K562 (cell line): ENCODE data around the gene MTHFS. TPM values are rescaled to one million over a fixed set of nuclear protein-coding genes. Genes with fewer than 3 reads are reported as not detected.

Experiments
- ARHGAP35 ChIP-seq: fragments of 450-650 bp; IDR thresholded peaks from 2 replicates; pipeline ENCODE4 v1.6.1; 2018; ENCODE audit not compliant: partially characterized antibody
- CBX1 ChIP-seq: sonication (generic); IDR thresholded peaks from 2 replicates; pipeline ENCODE4 v1.6.1; 2016; ENCODE audit warnings: antibody characterized with exemption, low read depth, mild to moderate bottlenecking
- CCAR2 ChIP-seq: fragments of 200-400 bp; formaldehyde crosslinking; IDR thresholded peaks from 2 replicates; pipeline ENCODE4 v1.6.1; 2017; ENCODE audit warnings: mild to moderate bottlenecking, low read depth, low read length
- CCNT2 ChIP-seq: IDR thresholded peaks from 2 replicates; pipeline ENCODE4 v1.6.1; 2011; ENCODE audit warnings: borderline replicate concordance, low read depth, mild to moderate bottlenecking, moderate library complexity, mixed read lengths, low read length; ENCODE audit not compliant: insufficient read length; ENCODE audit errors: extremely low read depth
- EZH2 ChIP-seq: IDR thresholded peaks from 2 replicates; pipeline ENCODE4 v1.6.1; 2012; ENCODE audit warnings: low read depth, mild to moderate bottlenecking, inconsistent platforms, low read length, borderline replicate concordance
- GATAD2B ChIP-seq: fragments of 450-650 bp; IDR thresholded peaks from 2 replicates; pipeline ENCODE4 v1.6.1; 2017; ENCODE audit warnings: mild to moderate bottlenecking, borderline replicate concordance
- POLR2AphosphoS5 ChIP-seq: IDR thresholded peaks from 2 replicates; pipeline ENCODE4 v1.6.1; 2011; ENCODE audit warnings: mild to moderate bottlenecking, low read depth, low read length, moderate library complexity; ENCODE audit not compliant: control insufficient read depth, insufficient read depth
- PRMT5 ChIP-seq: sonication (generic); formaldehyde crosslinking; IDR thresholded peaks from 2 replicates; pipeline ENCODE4 v1.5.0; 2020; ENCODE audit warnings: missing genetic modification reagents
- SMAD1 ChIP-seq: fragments of 150-350 bp; IDR thresholded peaks from 2 replicates; pipeline ENCODE4 v1.6.1; 2014; ENCODE audit warnings: low read length, low read depth; ENCODE audit not compliant: partially characterized antibody
- STAG1 ChIP-seq: sonication (generic); formaldehyde crosslinking; IDR thresholded peaks from 2 replicates; pipeline ENCODE4 v1.5.0; 2020; ENCODE audit warnings: missing genetic modification reagents, borderline replicate concordance
- TAF15 ChIP-seq: fragments of 200-400 bp; formaldehyde crosslinking; IDR thresholded peaks from 2 replicates; pipeline ENCODE4 v1.6.1; 2017; ENCODE audit warnings: mild to moderate bottlenecking, low read depth, low read length, moderate library complexity
- TAF7 ChIP-seq: fragments of 450-650 bp; IDR thresholded peaks from 2 replicates; pipeline ENCODE4 v1.6.1; 2016; ENCODE audit warnings: missing genetic modification characterization, missing compliant biosample characterization
- UBTF ChIP-seq, 2 experiments: IDR thresholded peaks; 2 replicates each; pipeline ENCODE4 v1.6.1; 2012; ENCODE audit warnings: improper control_type of control experiment in 2 of 2, low read depth in 2 of 2, low read length in 2 of 2, borderline replicate concordance in 1 of 2
- ZKSCAN1 ChIP-seq: fragments of 150-350 bp; IDR thresholded peaks from 2 replicates; pipeline ENCODE4 v1.6.1; 2016; ENCODE audit warnings: low read depth, low read length
- ZNF239 ChIP-seq: fragments of 250-450 bp; sonication (Bioruptor Pico); IDR thresholded peaks from 2 replicates; pipeline ENCODE4 v1.4.0; 2020; ENCODE audit warnings: mild to moderate bottlenecking
- ZNF707 ChIP-seq: fragments of 250-450 bp; sonication (Bioruptor Pico); conservative IDR thresholded peaks from 2 replicates; pipeline ENCODE4 v1.8.0; 2022; ENCODE audit warnings: inconsistent platforms, mild to moderate bottlenecking, moderate library complexity
- ZSCAN29 ChIP-seq: fragments of 450-650 bp; IDR thresholded peaks from 2 replicates; pipeline ENCODE4 v1.6.1; 2017
- polyA plus RNA-seq, 8 experiments: library from polyadenylated mRNA; depleted of rRNA in 4 of 8; stranded (reverse) in 5 of 8; unstranded in 3 of 8; fragments of >200 nt; fragmentation: Nextera tagmentation in 2 of 8; fragmentation: Illumina TruSeq in 1 of 8; extraction: Ambion mirVana in 2 of 8; extraction: Trizol in 1 of 8; gene quantifications; 2 replicates each; pipeline versions ENCODE4 v1.2.1 to v1.2.3, GENCODE V29; 2011 to 2014; ENCODE audit warnings: inconsistent platforms in 1 of 8, missing spikeins in 1 of 8
- total RNA-seq, 7 experiments: library from RNA; depleted of rRNA in 6 of 7; stranded (reverse); fragments of >200 nt in 6 of 7; fragmentation: Illumina TruSeq in 2 of 7; extraction: Trizol in 2 of 7; gene quantifications; 2 replicates each; pipeline versions ENCODE4 v1.2.1 to v1.2.3, GENCODE V29; 2011 to 2021; ENCODE audit warnings: low replicate concordance in 1 of 7
- TF ChIP-seq, protein P1 (sequence below): fragments of 150-350 bp; conservative IDR thresholded peaks from 2 replicates; pipeline ENCODE4 v1.6.1; 2014; ENCODE audit warnings: low read length
- TF ChIP-seq, protein P2 (sequence below): sonication (generic); formaldehyde crosslinking; IDR thresholded peaks from 2 replicates; pipeline ENCODE4 v1.8.0; 2023; ENCODE audit warnings: mild to moderate bottlenecking, missing genetic modification reagents

MTHFS gene
- total and polyA plus RNA-seq, 9 of the 15 experiments (the other 6 are each of a cell fraction or from before 2014, with no cell fraction given) = 17.8 to 79.3 (median 41.7) TPM

GRCh38 chr15:79896634-79897379, at the start of gene MTHFS (continued):
- peak; percentile 95 for TF ChIP-seq CBX1
- no peak for TF ChIP-seq SMAD1
- no peak for TF ChIP-seq EZH2
- peak; percentile 45; the same call in 1 of the 2 replicates for TF ChIP-seq TAF7 (tag)
- TF ChIP-seq TAF15 = no peak
- TF ChIP-seq ZNF707 = no peak
- TF ChIP-seq, protein P1, sequence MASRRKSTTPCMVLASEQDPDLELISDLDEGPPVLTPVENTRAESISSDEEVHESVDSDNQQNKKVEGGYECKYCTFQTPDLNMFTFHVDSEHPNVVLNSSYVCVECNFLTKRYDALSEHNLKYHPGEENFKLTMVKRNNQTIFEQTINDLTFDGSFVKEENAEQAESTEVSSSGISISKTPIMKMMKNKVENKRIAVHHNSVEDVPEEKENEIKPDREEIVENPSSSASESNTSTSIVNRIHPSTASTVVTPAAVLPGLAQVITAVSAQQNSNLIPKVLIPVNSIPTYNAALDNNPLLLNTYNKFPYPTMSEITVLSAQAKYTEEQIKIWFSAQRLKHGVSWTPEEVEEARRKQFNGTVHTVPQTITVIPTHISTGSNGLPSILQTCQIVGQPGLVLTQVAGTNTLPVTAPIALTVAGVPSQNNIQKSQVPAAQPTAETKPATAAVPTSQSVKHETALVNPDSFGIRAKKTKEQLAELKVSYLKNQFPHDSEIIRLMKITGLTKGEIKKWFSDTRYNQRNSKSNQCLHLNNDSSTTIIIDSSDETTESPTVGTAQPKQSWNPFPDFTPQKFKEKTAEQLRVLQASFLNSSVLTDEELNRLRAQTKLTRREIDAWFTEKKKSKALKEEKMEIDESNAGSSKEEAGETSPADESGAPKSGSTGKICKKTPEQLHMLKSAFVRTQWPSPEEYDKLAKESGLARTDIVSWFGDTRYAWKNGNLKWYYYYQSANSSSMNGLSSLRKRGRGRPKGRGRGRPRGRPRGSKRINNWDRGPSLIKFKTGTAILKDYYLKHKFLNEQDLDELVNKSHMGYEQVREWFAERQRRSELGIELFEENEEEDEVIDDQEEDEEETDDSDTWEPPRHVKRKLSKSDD = no peak
- no peak for TF ChIP-seq CCAR2
- TF ChIP-seq, protein P2, sequence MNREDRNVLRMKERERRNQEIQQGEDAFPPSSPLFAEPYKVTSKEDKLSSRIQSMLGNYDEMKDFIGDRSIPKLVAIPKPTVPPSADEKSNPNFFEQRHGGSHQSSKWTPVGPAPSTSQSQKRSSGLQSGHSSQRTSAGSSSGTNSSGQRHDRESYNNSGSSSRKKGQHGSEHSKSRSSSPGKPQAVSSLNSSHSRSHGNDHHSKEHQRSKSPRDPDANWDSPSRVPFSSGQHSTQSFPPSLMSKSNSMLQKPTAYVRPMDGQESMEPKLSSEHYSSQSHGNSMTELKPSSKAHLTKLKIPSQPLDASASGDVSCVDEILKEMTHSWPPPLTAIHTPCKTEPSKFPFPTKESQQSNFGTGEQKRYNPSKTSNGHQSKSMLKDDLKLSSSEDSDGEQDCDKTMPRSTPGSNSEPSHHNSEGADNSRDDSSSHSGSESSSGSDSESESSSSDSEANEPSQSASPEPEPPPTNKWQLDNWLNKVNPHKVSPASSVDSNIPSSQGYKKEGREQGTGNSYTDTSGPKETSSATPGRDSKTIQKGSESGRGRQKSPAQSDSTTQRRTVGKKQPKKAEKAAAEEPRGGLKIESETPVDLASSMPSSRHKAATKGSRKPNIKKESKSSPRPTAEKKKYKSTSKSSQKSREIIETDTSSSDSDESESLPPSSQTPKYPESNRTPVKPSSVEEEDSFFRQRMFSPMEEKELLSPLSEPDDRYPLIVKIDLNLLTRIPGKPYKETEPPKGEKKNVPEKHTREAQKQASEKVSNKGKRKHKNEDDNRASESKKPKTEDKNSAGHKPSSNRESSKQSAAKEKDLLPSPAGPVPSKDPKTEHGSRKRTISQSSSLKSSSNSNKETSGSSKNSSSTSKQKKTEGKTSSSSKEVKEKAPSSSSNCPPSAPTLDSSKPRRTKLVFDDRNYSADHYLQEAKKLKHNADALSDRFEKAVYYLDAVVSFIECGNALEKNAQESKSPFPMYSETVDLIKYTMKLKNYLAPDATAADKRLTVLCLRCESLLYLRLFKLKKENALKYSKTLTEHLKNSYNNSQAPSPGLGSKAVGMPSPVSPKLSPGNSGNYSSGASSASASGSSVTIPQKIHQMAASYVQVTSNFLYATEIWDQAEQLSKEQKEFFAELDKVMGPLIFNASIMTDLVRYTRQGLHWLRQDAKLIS (CRISPR knock-in tag) = no peak; the same call in 1 of the 2 replicates
- peak; percentile 90 for TF ChIP-seq CCNT2
- TF ChIP-seq ZNF239 (CRISPR knock-in tag) = no peak; the same call in 1 of the 2 replicates
- no peak for TF ChIP-seq PRMT5
- peak in 1 of 2 experiments; percentile 91; a peak in 3 of 4 replicates for TF ChIP-seq UBTF (IDR thresholded peaks at IDR 0.05; ENCODE audit: borderline replicate concordance in 1 of 2, low read depth in 2 of 2, low read length in 2 of 2)
- peak; percentile 71; the same call in 1 of the 2 replicates for TF ChIP-seq GATAD2B
- TF ChIP-seq STAG1 (CRISPR knock-in tag) = no peak; the same call in 1 of the 2 replicates
- TF ChIP-seq ZSCAN29 = no peak
- no peak; the same call in 1 of the 2 replicates for TF ChIP-seq ZKSCAN1
- TF ChIP-seq POLR2AphosphoS5 = no peak; the same call in none of the 2 replicates
- TF ChIP-seq ARHGAP35 = no peak
